Neutrophil (primary cell): Measurements from ENCODE around the gene BRSK2.
"Not testable (repeated sequence)": the region's sequence is repeated elsewhere in the genome, so short reads cannot be mapped to it uniquely, and the experiment has no call there.

ENCODE experiments used
- H3K27ac ChIP-seq: fragments of 200-600 bp; sonication (generic); 2 replicates; pipeline ENCODE4 v1.5.1; 2016; ENCODE audit warnings: mild to moderate bottlenecking, moderate library complexity
- H3K27me3 ChIP-seq: fragments of 200-600 bp; sonication (generic); 2 replicates; pipeline ENCODE4 v1.6.0; 2016; ENCODE audit warnings: mild to moderate bottlenecking
- H3K36me3 ChIP-seq: fragments of 200-600 bp; sonication (generic); 2 replicates; pipeline ENCODE4 v1.5.1; 2017
- H3K4me1 ChIP-seq, 2 experiments: fragments of 200-600 bp in 1 of 2; sonication (generic) in 1 of 2; 1 replicate in 1 of 2; 2 replicates in 1 of 2; pipeline versions ENCODE4 v1.5.1 to v1.6.1; 2013 to 2016; ENCODE audit warnings: low read depth in 1 of 2, low read length in 1 of 2, mild to moderate bottlenecking in 1 of 2, moderate library complexity in 1 of 2; ENCODE audit not compliant: control insufficient read depth in 1 of 2, insufficient read depth in 1 of 2
- H3K4me3 ChIP-seq, 2 experiments: fragments of 200-600 bp in 1 of 2; sonication (generic) in 1 of 2; 1 replicate in 1 of 2; 2 replicates in 1 of 2; pipeline ENCODE4 v1.5.1; 2013 to 2016; ENCODE audit warnings: low read depth in 1 of 2, low read length in 1 of 2, mild to moderate bottlenecking in 1 of 2, moderate library complexity in 1 of 2
- H3K9me3 ChIP-seq: fragments of 200-600 bp; sonication (generic); 2 replicates; pipeline ENCODE4 v1.5.1; 2016
- CTCF ChIP-seq: fragments of 200-600 bp; sonication (generic); IDR thresholded peaks from 2 replicates; pipeline ENCODE4 v1.5.1; 2016; ENCODE audit warnings: antibody characterized with exemption

The BRSK2 gene

GRCh38 chr11:1344056-1344635, 45.6 kb upstream of the BRSK2 start:
- H3K27me3 ChIP-seq, result peaks cover 26% of the 10 kb centered on the region
- H3K27ac ChIP-seq, result no peak overlapping the region
- H3K9me3 ChIP-seq, result no peaks in the 10 kb centered on the region
- no peaks in the 10 kb centered on the region for H3K36me3 ChIP-seq
- no peaks in the 10 kb centered on the region for H3K4me1 ChIP-seq
- no peak overlapping the region for H3K4me3 ChIP-seq
- TF ChIP-seq CTCF, result no peak

GRCh38 chr11:1345737-1346513, 43.8 kb upstream of the BRSK2 start:
- no peaks in the 10 kb centered on the region for H3K36me3 ChIP-seq
- H3K9me3 ChIP-seq, result no peaks in the 10 kb centered on the region
- no peak overlapping the region for H3K27ac ChIP-seq
- TF ChIP-seq CTCF, result no peak
- no peak overlapping the region for H3K4me3 ChIP-seq
- H3K4me1 ChIP-seq, result no peaks in the 10 kb centered on the region
- H3K27me3 ChIP-seq, result peaks cover 39% of the 10 kb centered on the region

- Histone ChIP-seq H3K9me3 (no peaks in the 10 kb centered on the region), H3K36me3 (no peaks in the 10 kb centered on the region), H3K4me1 (no peaks in the 10 kb centered on the region), H3K27me3 (peaks cover 39% of the 10 kb centered on the region), H3K4me3 (no peak overlapping the region), H3K27ac (no peak overlapping the region)
- no peak for TF ChIP-seq CTCF
Observed at GRCh38 chr11:1346669-1347390, 42.9 kb upstream of the BRSK2 start.

GRCh38 chr11:1347411-1347999, 42.2 kb upstream of the BRSK2 start:
- H3K27ac ChIP-seq, H3K4me3 ChIP-seq, H3K36me3 ChIP-seq, H3K9me3 ChIP-seq, H3K4me1 ChIP-seq: not testable (repeated sequence)
- H3K27me3 ChIP-seq, result peaks cover 36% of the 10 kb centered on the region

GRCh38 chr11:1348146-1348795, 41.5 kb upstream of the BRSK2 start:
- Histone ChIP-seq H3K27me3 (peaks cover 31% of the 10 kb centered on the region), H3K36me3 (no peaks in the 10 kb centered on the region), H3K4me1 (no peaks in the 10 kb centered on the region), H3K27ac (no peak overlapping the region), H3K9me3 (no peaks in the 10 kb centered on the region), H3K4me3 (no peak overlapping the region)
- no peak for TF ChIP-seq CTCF
